K562 (cell line): ENCODE results near the gene MMP26. TPM values are rescaled to one million over a fixed set of nuclear protein-coding genes. Genes with fewer than 3 reads are reported as not detected.

Experiments
- ATAC-seq: fragments of 200-7000 bp; cut with Tn5 transposase; 3 replicates; pipeline ENCODE4 v1.9.1; 2020; ENCODE audit warnings: moderate library complexity
- BruUV-seq: library from RNA; stranded (reverse); fragments of 400-500 nt; replicated peaks from 2 replicates; lab custom pipeline; 2021; lab: Mats Ljungman, UMichigan
- CTCF ChIA-PET: fragments of 300-600 bp; formaldehyde crosslinking; extraction: SDS; loops from one replicate; lab custom pipeline; 2021; ENCODE audit warnings: low intra/inter-chr PET ratio; lab: Yijun Ruan, JAX
- POLR2A ChIA-PET: fragments of 300-600, 350-650 bp; sonication (Branson Sonifier 250); formaldehyde crosslinking; extraction: SDS; loops from one replicate; lab custom pipeline; 2021; ENCODE audit warnings: antibody characterized with exemption, inconsistent platforms; lab: Yijun Ruan, JAX
- DNase-seq, 4 experiments: peaks; one replicate each; pipeline versions ENCODE4 v3.0.0 to v3.0.0-alpha.2; 2011 to 2018; ENCODE audit warnings: low spot score in 3 of 4, mixed read lengths in 3 of 4; ENCODE audit errors: extremely low read depth in 1 of 4
- FAIRE-seq: peaks from 2 replicates; lab custom pipeline; 2011; peaks lifted over from hg19 to GRCh38; lab: Jason Lieb, UNC
- H2AFZ ChIP-seq: 2 replicates; pipeline ENCODE4 v1.6.0; 2011; ENCODE audit warnings: low read depth, low read length, control low read depth, inconsistent platforms
- H3K27ac ChIP-seq: fragments of 200-600 bp; 3 replicates; pipeline ENCODE4 v1.8.0; 2011; ENCODE audit warnings: low read depth, mild to moderate bottlenecking, control low read depth, inconsistent platforms, low read length, moderate library complexity, mixed read lengths; ENCODE audit errors: extremely low read depth
- H3K27me3 ChIP-seq, 2 experiments: fragments of 300-600 bp in 1 of 2; 2 replicates in 1 of 2; 3 replicates in 1 of 2; pipeline versions ENCODE4 v1.6.0 to v1.8.0; 2011; ENCODE audit warnings: inconsistent platforms in 2 of 2, low read length in 2 of 2, mild to moderate bottlenecking in 1 of 2, mixed read lengths in 1 of 2, moderate library complexity in 1 of 2; ENCODE audit not compliant: control insufficient read depth in 2 of 2, insufficient read depth in 2 of 2
- H3K36me3 ChIP-seq: fragments of 300-600 bp; 3 replicates; pipeline ENCODE4 v1.8.0; 2011; ENCODE audit warnings: mild to moderate bottlenecking, low read length, inconsistent platforms; ENCODE audit not compliant: control insufficient read depth, insufficient read depth
- H3K4me1 ChIP-seq, 2 experiments: fragments of 200-600 bp in 1 of 2; replicated peaks in 1 of 2; 2 replicates in 1 of 2; 3 replicates in 1 of 2; pipeline versions ENCODE4 v1.5.1 to v1.8.0; 2011; ENCODE audit warnings: inconsistent platforms in 2 of 2, low read length in 2 of 2, mild to moderate bottlenecking in 1 of 2, mixed read lengths in 1 of 2, moderate library complexity in 1 of 2; ENCODE audit not compliant: control insufficient read depth in 2 of 2, insufficient read depth in 2 of 2
- H3K4me2 ChIP-seq: 2 replicates; pipeline ENCODE4 v1.6.1; 2011; ENCODE audit warnings: low read length, control low read depth, inconsistent platforms, mixed read lengths; ENCODE audit not compliant: insufficient read depth
- H3K4me3 ChIP-seq: fragments of 200-600 bp; sonication (generic), shearing (Covaris generic); 2 replicates; pipeline ENCODE4 v1.5.1; 2016; ENCODE audit warnings: control low read depth, inconsistent platforms
- H3K79me2 ChIP-seq: fragments of 200-600 bp; 3 replicates; pipeline ENCODE4 v1.8.0; 2011; ENCODE audit warnings: low read length, inconsistent platforms; ENCODE audit not compliant: control insufficient read depth, insufficient read depth
- H3K9ac ChIP-seq, 2 experiments: 2 replicates each; pipeline versions ENCODE4 v1.6.0 to v1.6.1; 2011; ENCODE audit warnings: low read depth in 2 of 2, low read length in 2 of 2, control low read depth in 1 of 2, inconsistent platforms in 1 of 2, mild to moderate bottlenecking in 1 of 2, mixed read lengths in 1 of 2; ENCODE audit not compliant: insufficient read depth in 1 of 2
- H3K9me1 ChIP-seq: one replicate; pipeline ENCODE4 v1.6.0; 2011; ENCODE audit warnings: inconsistent platforms, mild to moderate bottlenecking, low read length, moderate library complexity; ENCODE audit not compliant: control insufficient read depth, insufficient read depth
- H3K9me3 ChIP-seq: replicated peaks from 2 replicates; pipeline ENCODE4 v1.5.1; 2011; ENCODE audit warnings: low read depth, low read length, inconsistent platforms; ENCODE audit not compliant: control insufficient read depth, insufficient read depth
- H4K20me1 ChIP-seq: replicated peaks from 2 replicates; pipeline ENCODE4 v1.6.1; 2011; ENCODE audit warnings: low read length, inconsistent platforms, mixed read lengths; ENCODE audit not compliant: control insufficient read depth, insufficient read depth
- BCL6 ChIP-seq: fragments of 250-450 bp; sonication (Bioruptor Pico); IDR thresholded peaks from 2 replicates; pipeline ENCODE4 v1.4.0; 2020
- CC2D1A ChIP-seq: fragments of 450-650 bp; IDR thresholded peaks from 2 replicates; pipeline ENCODE4 v1.6.1; 2017; ENCODE audit warnings: mild to moderate bottlenecking
- DIDO1 ChIP-seq: fragments of 450-650 bp; IDR thresholded peaks from 2 replicates; pipeline ENCODE4 v1.6.1; 2016; ENCODE audit warnings: low read depth, missing biosample characterization, missing genetic modification characterization
- DMBX1 ChIP-seq: fragments of 250-450 bp; sonication (Bioruptor Pico); IDR thresholded peaks from 2 replicates; pipeline ENCODE4 v1.8.0; 2022; ENCODE audit warnings: inconsistent platforms, mild to moderate bottlenecking, moderate library complexity, borderline replicate concordance
- FOXK1 ChIP-seq: sonication (generic); formaldehyde crosslinking; IDR thresholded peaks from 2 replicates; pipeline ENCODE4 v1.8.0; 2022; ENCODE audit warnings: missing genetic modification reagents, mild to moderate bottlenecking, borderline replicate concordance
- FUS ChIP-seq: fragments of 200-400 bp; formaldehyde crosslinking; optimal IDR thresholded peaks from 2 replicates; pipeline ENCODE3; 2017; ENCODE audit warnings: low read depth, low read length
- HIVEP1 ChIP-seq: fragments of 250-450 bp; sonication (Bioruptor Pico); IDR thresholded peaks from 2 replicates; pipeline ENCODE4 v1.4.0; 2020; ENCODE audit warnings: mild to moderate bottlenecking
- NFE2 ChIP-seq: IDR thresholded peaks from 2 replicates; pipeline ENCODE4 v1.6.1; 2014; ENCODE audit warnings: antibody characterized with exemption, low read depth
- NONO ChIP-seq, 2 experiments: fragments of 200-400 bp in 1 of 2; fragments of 450-650 bp in 1 of 2; formaldehyde crosslinking in 1 of 2; IDR thresholded peaks; 2 replicates each; pipeline ENCODE4 v1.6.1; 2017; ENCODE audit warnings: low read depth in 2 of 2, mild to moderate bottlenecking in 2 of 2, moderate library complexity in 2 of 2, low read length in 1 of 2
- PHB ChIP-seq: fragments of 250-450 bp; sonication (Bioruptor Pico); IDR thresholded peaks from 2 replicates; pipeline ENCODE4 v1.5.0; 2021
- POU5F1 ChIP-seq: fragments of 150-350 bp; IDR thresholded peaks from 2 replicates; pipeline ENCODE4 v1.6.1; 2014; ENCODE audit warnings: borderline replicate concordance, low read length, low read depth, mild to moderate bottlenecking; ENCODE audit not compliant: partially characterized antibody
- RBM25 ChIP-seq: fragments of 200-400 bp; formaldehyde crosslinking; IDR thresholded peaks from 2 replicates; pipeline ENCODE4 v1.6.1; 2018; ENCODE audit warnings: low read length, low read depth, moderate library complexity; ENCODE audit not compliant: severe bottlenecking
- TCF7L2 ChIP-seq: fragments of 150-350 bp; IDR thresholded peaks from 2 replicates; pipeline ENCODE4 v1.6.1; 2016; ENCODE audit warnings: low read depth, mild to moderate bottlenecking, low read length, moderate library complexity
- ZNF165 ChIP-seq: fragments of 250-450 bp; sonication (Bioruptor Pico); IDR thresholded peaks from 2 replicates; pipeline ENCODE4 v1.4.0; 2020; ENCODE audit warnings: borderline replicate concordance
- ZNF395 ChIP-seq: fragments of 200-800 bp; sonication (Bioruptor generic); IDR thresholded peaks from 2 replicates; pipeline ENCODE4 v1.6.1; 2017; ENCODE audit warnings: missing genetic modification characterization, missing compliant biosample characterization
- ZNF436 ChIP-seq: fragments of 250-450, 450-650 bp; sonication (Bioruptor Pico); formaldehyde crosslinking; IDR thresholded peaks from 2 replicates; pipeline ENCODE4 v1.7.0; 2020; ENCODE audit warnings: mild to moderate bottlenecking
- ZNF699 ChIP-seq: fragments of 250-450 bp; sonication (Bioruptor Pico); IDR thresholded peaks from 2 replicates; pipeline ENCODE4 v1.8.0; 2021; ENCODE audit warnings: mild to moderate bottlenecking, moderate library complexity; ENCODE audit not compliant: insufficient replicate concordance
- WGBS: fragments of 100-300 bp; shearing (Covaris generic); methylation state at CpG from one replicate; pipeline ENCODE4 v1.1.6; 2016; ENCODE audit warnings: low coverage, mixed read lengths; ENCODE audit not compliant: insufficient coverage; ENCODE audit errors: missing lambda C conversion rate; 5-methylcytosine and 5-hydroxymethylcytosine counted together
- in situ Hi-C: fragments of 300-500 bp; cut with MboI; formaldehyde crosslinking; loops from 4 replicates; pipeline ENCODE4 v1.15.0; 2018; ENCODE audit warnings: inconsistent platforms, mixed read lengths
- intact Hi-C: fragments of 100-400 bp; cut with micrococcal nuclease; formaldehyde crosslinking; loops from 2 replicates; pipeline ENCODE4 v1.14.2; 2022
- polyA plus RNA-seq, 8 experiments: library from polyadenylated mRNA; depleted of rRNA in 4 of 8; stranded (reverse) in 5 of 8; unstranded in 3 of 8; fragments of >200 nt; fragmentation: Nextera tagmentation in 2 of 8; fragmentation: Illumina TruSeq in 1 of 8; extraction: Ambion mirVana in 2 of 8; extraction: Trizol in 1 of 8; gene quantifications; 2 replicates each; pipeline versions ENCODE4 v1.2.1 to v1.2.3, GENCODE V29; 2011 to 2014; ENCODE audit warnings: inconsistent platforms in 1 of 8, missing spikeins in 1 of 8
- total RNA-seq, 7 experiments: library from RNA; depleted of rRNA in 6 of 7; stranded (reverse); fragments of >200 nt in 6 of 7; fragmentation: Illumina TruSeq in 2 of 7; extraction: Trizol in 2 of 7; gene quantifications; 2 replicates each; pipeline versions ENCODE4 v1.2.1 to v1.2.3, GENCODE V29; 2011 to 2021; ENCODE audit warnings: low replicate concordance in 1 of 7
- TF ChIP-seq, protein P1 (sequence below), 3 experiments: fragments of 200-800 bp in 1 of 3; sonication (Bioruptor generic) in 1 of 3; sonication (generic) in 1 of 3; formaldehyde crosslinking in 1 of 3; IDR thresholded peaks; 2 replicates each; pipeline versions ENCODE4 v1.6.1 to v1.8.0; 2016 to 2022; ENCODE audit warnings: mild to moderate bottlenecking in 2 of 3, missing compliant biosample characterization in 2 of 3, missing genetic modification characterization in 2 of 3, missing genetic modification reagents in 1 of 3
- TF ChIP-seq, protein P2 (sequence below), 2 experiments: fragments of 450-650 bp; IDR thresholded peaks; 2 replicates each; pipeline ENCODE4 v1.6.1; 2016

Gene MMP26
- total and polyA plus RNA-seq, 9 of the 15 experiments (the other 6 are each of a cell fraction or from before 2014, with no cell fraction given), result not detected

DNA sequence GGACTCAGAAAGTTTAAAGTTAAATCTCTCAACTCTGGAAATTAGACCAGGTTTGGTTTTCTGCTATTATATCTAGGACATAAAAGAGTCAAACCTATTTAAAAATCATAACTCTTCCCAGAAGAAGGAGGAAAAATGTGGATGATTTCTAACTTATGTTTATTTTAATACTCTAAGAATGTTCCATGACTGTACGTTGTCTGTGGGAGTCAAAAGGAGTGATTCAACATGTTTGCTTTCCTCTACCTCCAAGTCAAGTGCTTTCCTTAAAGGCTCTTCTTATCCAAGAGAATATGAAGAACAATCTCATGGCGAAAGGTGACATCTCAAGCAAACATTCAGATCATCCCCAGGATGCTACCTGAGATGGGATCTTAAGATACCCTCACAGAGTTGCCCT, 39.2 kb upstream of the MMP26 start (continued):
- no peak for TF ChIP-seq CC2D1A
- TF ChIP-seq DMBX1, result no peak
- TF ChIP-seq, protein P1, sequence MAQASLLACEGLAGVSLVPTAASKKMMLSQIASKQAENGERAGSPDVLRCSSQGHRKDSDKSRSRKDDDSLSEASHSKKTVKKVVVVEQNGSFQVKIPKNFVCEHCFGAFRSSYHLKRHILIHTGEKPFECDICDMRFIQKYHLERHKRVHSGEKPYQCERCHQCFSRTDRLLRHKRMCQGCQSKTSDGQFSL (CRISPR knock-in tag; IDR thresholded peaks at IDR 0.05), result no peak
- TF ChIP-seq, protein P1 (tag; IDR thresholded peaks at IDR 0.05), result no peak
- TF ChIP-seq ZNF699 (CRISPR knock-in tag), result no peak
- no peak for TF ChIP-seq RBM25
- no peak for TF ChIP-seq PHB (CRISPR knock-in tag)
- no peak for TF ChIP-seq ZNF165
- TF ChIP-seq ZNF436, result no peak
- no peak for TF ChIP-seq NFE2
- no peak for TF ChIP-seq POU5F1
- TF ChIP-seq DIDO1 (tag), result no peak

- no TSS peak for BruUV-seq
- CTCF ChIA-PET, result no interaction called here
- intact Hi-C loops, result no loop called here
Measured at GRCh38 chr11:4671741-4672140, 32.8 kb upstream of the MMP26 start.

More at GRCh38 chr11:4671741-4672140, 32.8 kb upstream of the MMP26 start:
- POLR2A ChIA-PET, result no interaction called here
- Histone ChIP-seq H3K4me2 (no peak overlapping the region), H3K9me1 (no peaks in the 10 kb centered on the region), H3K79me2 (no peaks in the 10 kb centered on the region), H3K9me3 (no peaks in the 10 kb centered on the region), H3K36me3 (no peaks in the 10 kb centered on the region), H3K4me3 (no peak overlapping the region), H3K4me1 (no peaks in the 10 kb centered on the region), H3K27ac (no peak overlapping the region), H3K9ac (no peak overlapping the region), H4K20me1 (no peaks in the 10 kb centered on the region), H3K27me3 (peaks cover 0 to 3% of the 10 kb centered on the region in 2 experiments; a peak in 3 of 5 replicates), H2AFZ (no peak overlapping the region)
- no peak for TF ChIP-seq BCL6 (CRISPR knock-in tag)
- no peak for TF ChIP-seq TCF7L2
- TF ChIP-seq HIVEP1 (CRISPR knock-in tag), result no peak
- TF ChIP-seq, protein P2, sequence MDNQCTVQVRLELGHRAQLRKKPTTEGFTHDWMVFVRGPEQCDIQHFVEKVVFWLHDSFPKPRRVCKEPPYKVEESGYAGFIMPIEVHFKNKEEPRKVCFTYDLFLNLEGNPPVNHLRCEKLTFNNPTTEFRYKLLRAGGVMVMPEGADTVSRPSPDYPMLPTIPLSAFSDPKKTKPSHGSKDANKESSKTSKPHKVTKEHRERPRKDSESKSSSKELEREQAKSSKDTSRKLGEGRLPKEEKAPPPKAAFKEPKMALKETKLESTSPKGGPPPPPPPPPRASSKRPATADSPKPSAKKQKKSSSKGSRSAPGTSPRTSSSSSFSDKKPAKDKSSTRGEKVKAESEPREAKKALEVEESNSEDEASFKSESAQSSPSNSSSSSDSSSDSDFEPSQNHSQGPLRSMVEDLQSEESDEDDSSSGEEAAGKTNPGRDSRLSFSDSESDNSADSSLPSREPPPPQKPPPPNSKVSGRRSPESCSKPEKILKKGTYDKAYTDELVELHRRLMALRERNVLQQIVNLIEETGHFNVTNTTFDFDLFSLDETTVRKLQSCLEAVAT (IDR thresholded peaks at IDR 0.05), result no peak
- no peak for TF ChIP-seq ZNF395 (CRISPR knock-in tag)
- TF ChIP-seq FUS, result no peak
- TF ChIP-seq NONO (IDR thresholded peaks at IDR 0.05; ENCODE audit: low read depth in 2 of 2, low read length in 1 of 2), result no peak
- no peak for TF ChIP-seq FOXK1 (CRISPR knock-in tag)
- ATAC-seq (no peak), FAIRE-seq (no peak), DNase-seq (no peak)
- WGBS, result 0% methylated on average over 2 of the region's 2 CpGs
- in situ Hi-C loops, result no loop called here
